ENCODE data around the gene SNRPB.
A peak's percentile ranks its signal among the peaks of the same experiment; 100 is the strongest.
"Not testable (repeated sequence)": the region's sequence is repeated elsewhere in the genome, so short reads cannot be mapped to it uniquely, and the experiment has no call there.

Gene SNRPB

DNA sequence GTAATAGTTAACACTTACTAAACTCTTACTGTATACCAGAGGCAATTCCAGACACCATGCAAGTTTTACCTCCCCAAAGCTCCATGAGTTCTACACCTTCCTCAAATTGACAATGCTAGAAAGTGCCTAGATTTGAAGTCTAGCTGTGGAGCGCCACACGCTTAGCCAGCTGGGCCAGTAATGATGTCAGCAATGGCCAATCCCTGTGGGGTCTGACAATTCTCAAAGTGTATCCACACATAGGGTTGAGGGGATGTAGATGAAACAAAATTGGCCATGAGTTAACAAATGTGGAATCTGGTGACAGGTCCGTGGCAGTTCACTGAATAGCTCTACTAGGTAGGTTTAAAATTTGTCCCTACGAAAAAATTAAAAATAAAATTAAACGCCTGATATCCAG lies 36.9 kb upstream of the SNRPB start:
- H3K4me1 ChIP-seq (ENCODE audit: control insufficient read depth in 1 of 2, insufficient read depth in 2 of 2, low read length in 2 of 2) = peaks cover 0 to 13% of the 10 kb centered on the region in 2 donors
- H3K9me3 ChIP-seq (ENCODE audit: control insufficient read depth in 1 of 2, low read length in 2 of 2) = no peaks in the 10 kb centered on the region
- no peaks in the 10 kb centered on the region for H3K36me3 ChIP-seq (ENCODE audit: control insufficient read depth in 1 of 2, insufficient read depth in 2 of 2, low read length in 2 of 2)
- H3K27ac ChIP-seq (ENCODE audit: low read length) = no peak overlapping the region
- peak overlapping the region; percentile 95 to 96 for H3K4me3 ChIP-seq (ENCODE audit: low read depth in 1 of 2, low read length in 2 of 2)
- H3K27me3 ChIP-seq (ENCODE audit: low read depth, low read length) = no peaks in the 10 kb centered on the region

- not testable (repeated sequence) for H3K9me3 ChIP-seq (ENCODE audit: control insufficient read depth in 1 of 2, low read length in 2 of 2); H3K27me3 ChIP-seq (ENCODE audit: low read depth, low read length); H3K36me3 ChIP-seq (ENCODE audit: control insufficient read depth in 1 of 2, insufficient read depth in 2 of 2, low read length in 2 of 2); H3K27ac ChIP-seq (ENCODE audit: low read length); H3K4me3 ChIP-seq (ENCODE audit: low read depth in 1 of 2, low read length in 2 of 2)
- H3K4me1 ChIP-seq (ENCODE audit: control insufficient read depth in 1 of 2, insufficient read depth in 2 of 2, low read length in 2 of 2) = peaks cover 0 to 13% of the 10 kb centered on the region in 2 donors
These were observed 35.8 kb upstream of the SNRPB start for GRCh38 chr20:2506426-2506825.

DNA sequence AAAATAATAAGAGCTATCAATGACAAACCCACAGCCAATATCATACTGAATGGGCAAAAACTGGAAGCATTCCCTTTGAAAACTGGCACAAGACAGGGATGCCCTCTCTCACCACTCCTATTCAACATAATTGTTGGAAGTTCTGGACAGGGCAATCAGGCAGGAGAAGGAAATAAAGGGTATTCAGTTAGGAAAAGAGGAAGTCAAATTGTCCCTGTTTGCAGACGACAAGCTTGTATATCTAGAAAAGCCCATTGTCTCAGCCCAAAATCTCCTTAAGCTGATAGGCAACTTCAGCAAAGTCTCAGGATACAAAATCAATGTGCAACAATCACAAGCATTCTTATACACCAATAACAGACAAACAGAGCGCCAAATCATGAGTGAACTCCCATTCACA lies 34.2 kb upstream of the SNRPB start:
- not testable (repeated sequence) for H3K27me3 ChIP-seq (ENCODE audit: low read depth, low read length); H3K9me3 ChIP-seq (ENCODE audit: control insufficient read depth in 1 of 2, low read length in 2 of 2); H3K4me3 ChIP-seq (ENCODE audit: low read depth in 1 of 2, low read length in 2 of 2); H3K27ac ChIP-seq (ENCODE audit: low read length); H3K36me3 ChIP-seq (ENCODE audit: control insufficient read depth in 1 of 2, insufficient read depth in 2 of 2, low read length in 2 of 2)
- peaks cover 0 to 13% of the 10 kb centered on the region in 2 donors for H3K4me1 ChIP-seq (ENCODE audit: control insufficient read depth in 1 of 2, insufficient read depth in 2 of 2, low read length in 2 of 2)

DNA sequence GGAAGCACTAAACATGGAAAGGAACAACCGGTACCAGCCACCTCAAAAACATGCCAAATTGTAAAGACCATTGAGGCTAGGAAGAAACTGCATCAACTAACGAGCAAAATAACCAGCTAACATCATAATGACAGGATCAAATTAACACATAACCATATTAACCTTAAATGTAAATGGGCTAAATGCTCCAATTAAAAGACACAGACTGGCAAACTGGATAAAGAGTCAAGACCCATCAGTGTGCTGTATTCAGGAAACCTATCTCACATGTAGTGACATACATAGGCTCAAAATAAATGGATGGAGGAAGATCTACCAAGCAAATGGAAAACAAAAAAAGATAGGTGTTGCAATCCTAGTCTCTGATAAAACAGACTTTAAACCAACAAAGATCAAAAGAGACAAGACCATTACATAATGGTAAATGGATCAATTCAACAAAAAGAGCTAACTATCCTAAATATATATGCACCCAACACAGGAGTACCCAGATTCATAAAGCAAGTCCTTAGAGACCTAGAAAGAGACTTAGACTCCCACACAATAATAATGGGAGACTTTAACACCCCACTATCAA lies 32.3 kb upstream of the SNRPB start:
- peaks cover 9 to 24% of the 10 kb centered on the region in 2 donors for H3K36me3 ChIP-seq (ENCODE audit: control insufficient read depth in 1 of 2, insufficient read depth in 2 of 2, low read length in 2 of 2)
- H3K9me3 ChIP-seq (ENCODE audit: control insufficient read depth in 1 of 2, low read length in 2 of 2); H3K4me1 ChIP-seq (ENCODE audit: control insufficient read depth in 1 of 2, insufficient read depth in 2 of 2, low read length in 2 of 2); H3K4me3 ChIP-seq (ENCODE audit: low read depth in 1 of 2, low read length in 2 of 2); H3K27me3 ChIP-seq (ENCODE audit: low read depth, low read length); H3K27ac ChIP-seq (ENCODE audit: low read length): not testable (repeated sequence)

DNA sequence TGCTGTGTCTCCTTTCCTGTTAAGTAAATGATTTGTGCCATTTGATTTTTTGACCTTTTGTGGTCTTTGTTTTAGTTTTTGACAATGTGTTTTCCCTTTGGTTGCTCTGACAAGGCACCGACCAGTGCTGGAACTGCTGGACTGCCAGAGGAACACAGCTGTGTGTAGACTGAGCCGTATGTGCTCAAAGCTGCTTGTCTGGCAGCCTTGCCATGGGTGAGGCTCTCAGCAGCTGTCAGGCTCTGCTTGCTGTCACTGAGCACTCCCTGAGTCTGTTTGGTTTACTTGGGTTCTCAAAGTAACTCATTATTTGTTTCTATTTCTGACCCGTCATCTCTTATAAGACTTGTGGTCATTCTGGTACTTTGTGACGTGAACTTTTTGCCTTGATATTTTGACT lies 15.1 kb upstream of the SNRPB start:
- Histone ChIP-seq H3K4me3 (ENCODE audit: low read depth in 1 of 2, low read length in 2 of 2) (no peak overlapping the region), H3K9me3 (ENCODE audit: control insufficient read depth in 1 of 2, low read length in 2 of 2) (no peaks in the 10 kb centered on the region), H3K4me1 (ENCODE audit: control insufficient read depth in 1 of 2, insufficient read depth in 2 of 2, low read length in 2 of 2) (no peaks in the 10 kb centered on the region), H3K27me3 (ENCODE audit: low read depth, low read length) (no peaks in the 10 kb centered on the region), H3K36me3 (ENCODE audit: control insufficient read depth in 1 of 2, insufficient read depth in 2 of 2, low read length in 2 of 2) (peaks cover 41 to 83% of the 10 kb centered on the region in 2 donors), H3K27ac (ENCODE audit: low read length) (no peak overlapping the region)

DNA sequence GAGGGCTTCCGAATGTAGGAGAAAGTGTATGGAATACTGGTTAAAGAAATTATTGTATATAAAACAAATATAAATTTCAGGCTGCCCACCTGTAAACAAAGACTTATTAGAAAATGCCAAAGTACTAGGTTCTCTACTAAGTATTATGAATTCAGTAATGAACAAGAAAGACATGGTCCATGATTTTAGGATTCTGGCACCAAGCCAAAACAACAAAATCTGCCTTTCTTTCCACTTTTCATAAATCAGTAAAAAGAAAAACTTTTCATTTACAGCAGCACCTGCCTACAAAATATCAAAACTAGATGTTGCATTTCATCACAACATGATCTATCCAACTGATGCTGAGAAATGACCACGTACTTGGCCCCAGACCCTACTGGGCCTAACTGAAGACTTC lies 14.5 kb upstream of the SNRPB start:
- no peaks in the 10 kb centered on the region for H3K27me3 ChIP-seq (ENCODE audit: low read depth, low read length)
- H3K36me3 ChIP-seq (ENCODE audit: control insufficient read depth in 1 of 2, insufficient read depth in 2 of 2, low read length in 2 of 2) = peaks cover 47 to 83% of the 10 kb centered on the region in 2 donors
- no peak overlapping the region for H3K27ac ChIP-seq (ENCODE audit: low read length)
- no peaks in the 10 kb centered on the region for H3K4me1 ChIP-seq (ENCODE audit: control insufficient read depth in 1 of 2, insufficient read depth in 2 of 2, low read length in 2 of 2)
- H3K4me3 ChIP-seq (ENCODE audit: low read depth in 1 of 2, low read length in 2 of 2) = no peak overlapping the region
- no peaks in the 10 kb centered on the region for H3K9me3 ChIP-seq (ENCODE audit: control insufficient read depth in 1 of 2, low read length in 2 of 2)

DNA sequence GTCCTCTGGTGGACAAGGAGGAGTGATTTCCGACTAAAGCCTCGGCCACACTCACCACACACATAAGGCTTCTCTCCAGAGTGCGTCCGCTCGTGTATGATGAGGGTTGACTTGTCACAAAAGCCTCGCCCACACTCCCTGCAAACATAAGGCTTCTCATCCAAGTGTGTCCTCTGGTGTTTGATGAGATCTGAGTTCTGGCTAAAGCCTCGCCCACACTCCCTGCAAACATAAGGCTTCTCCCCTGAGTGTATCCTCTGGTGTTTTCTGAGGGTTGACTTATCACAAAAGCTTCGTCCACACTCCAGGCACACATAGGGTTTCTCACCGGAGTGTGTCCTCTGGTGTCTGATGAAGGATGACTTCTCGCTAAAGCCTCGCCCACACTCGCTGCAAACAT lies 12.9 kb upstream of the SNRPB start:
- no peaks in the 10 kb centered on the region for H3K9me3 ChIP-seq (ENCODE audit: control insufficient read depth in 1 of 2, low read length in 2 of 2)
- H3K4me3 ChIP-seq (ENCODE audit: low read depth in 1 of 2, low read length in 2 of 2) = no peak overlapping the region
- no peaks in the 10 kb centered on the region for H3K27me3 ChIP-seq (ENCODE audit: low read depth, low read length)
- H3K4me1 ChIP-seq (ENCODE audit: control insufficient read depth in 1 of 2, insufficient read depth in 2 of 2, low read length in 2 of 2) = no peaks in the 10 kb centered on the region
- no peak overlapping the region for H3K27ac ChIP-seq (ENCODE audit: low read length)
- H3K36me3 ChIP-seq (ENCODE audit: control insufficient read depth in 1 of 2, insufficient read depth in 2 of 2, low read length in 2 of 2) = peaks cover 42 to 75% of the 10 kb centered on the region in 2 donors

GRCh38 chr20:2480381-2480780 lies 9.8 kb upstream of the SNRPB start:
- Histone ChIP-seq H3K9me3 (ENCODE audit: control insufficient read depth in 1 of 2, low read length in 2 of 2) (no peaks in the 10 kb centered on the region), H3K27me3 (ENCODE audit: low read depth, low read length) (no peaks in the 10 kb centered on the region), H3K27ac (ENCODE audit: low read length) (no peak overlapping the region), H3K36me3 (ENCODE audit: control insufficient read depth in 1 of 2, insufficient read depth in 2 of 2, low read length in 2 of 2) (peaks cover 38 to 45% of the 10 kb centered on the region in 2 donors), H3K4me3 (ENCODE audit: low read depth in 1 of 2, low read length in 2 of 2) (no peak overlapping the region), H3K4me1 (ENCODE audit: control insufficient read depth in 1 of 2, insufficient read depth in 2 of 2, low read length in 2 of 2) (no peaks in the 10 kb centered on the region)

GRCh38 chr20:2476742-2477615 lies 6.4 kb upstream of the SNRPB start:
- Histone ChIP-seq H3K36me3 (ENCODE audit: control insufficient read depth in 1 of 2, insufficient read depth in 2 of 2, low read length in 2 of 2) (peaks cover 10 to 15% of the 10 kb centered on the region in 2 donors), H3K4me1 (ENCODE audit: control insufficient read depth in 1 of 2, insufficient read depth in 2 of 2, low read length in 2 of 2) (no peaks in the 10 kb centered on the region), H3K27ac (ENCODE audit: low read length) (no peak overlapping the region), H3K27me3 (ENCODE audit: low read depth, low read length) (no peaks in the 10 kb centered on the region), H3K4me3 (ENCODE audit: low read depth in 1 of 2, low read length in 2 of 2) (no peak overlapping the region), H3K9me3 (ENCODE audit: control insufficient read depth in 1 of 2, low read length in 2 of 2) (no peaks in the 10 kb centered on the region)

DNA sequence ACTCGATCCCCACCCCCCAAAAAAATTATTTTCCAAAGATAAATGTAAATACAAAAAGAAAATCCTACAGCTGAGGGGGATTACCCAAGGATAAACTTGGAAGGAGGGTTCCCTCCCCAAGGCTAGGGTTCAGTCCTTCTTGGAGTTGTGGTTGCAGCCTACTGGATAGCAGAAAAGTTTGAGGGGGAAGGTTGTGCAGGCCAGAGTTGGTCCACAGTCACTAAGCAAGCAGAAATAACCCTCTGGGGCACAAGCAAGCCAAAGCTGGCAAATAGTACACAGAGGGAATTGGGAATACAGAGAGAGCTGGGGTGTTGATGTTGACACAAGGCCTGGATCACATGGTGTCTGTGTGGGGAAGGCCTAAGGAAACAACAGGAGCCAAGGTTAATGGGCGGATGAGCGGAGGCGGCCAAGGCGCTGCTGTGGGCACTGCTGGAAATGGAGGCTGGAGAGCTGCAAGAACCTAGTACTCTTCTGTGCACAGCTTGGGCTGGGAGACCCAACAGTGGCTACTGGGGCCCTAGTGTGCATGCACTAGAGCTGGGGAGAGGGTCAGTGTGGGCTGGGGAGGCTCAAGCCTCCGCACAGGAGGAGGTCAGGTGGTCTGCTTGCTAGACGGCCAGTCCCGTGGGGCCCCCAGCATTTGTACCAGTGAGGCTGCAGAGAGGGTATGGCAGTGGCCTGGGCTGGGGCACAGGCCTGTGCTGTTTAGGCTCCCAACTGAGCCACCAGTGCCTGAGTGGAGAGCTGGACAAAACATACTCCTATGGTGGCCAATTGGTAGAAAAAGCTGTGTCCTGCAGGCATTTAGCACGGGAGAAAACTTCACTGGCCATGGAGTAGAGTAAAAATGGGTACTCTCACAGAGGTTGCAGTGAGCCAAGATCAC lies 5.5 kb upstream of the SNRPB start:
- Histone ChIP-seq H3K27ac (ENCODE audit: low read length) (no peak overlapping the region), H3K9me3 (ENCODE audit: control insufficient read depth in 1 of 2, low read length in 2 of 2) (no peaks in the 10 kb centered on the region), H3K4me1 (ENCODE audit: control insufficient read depth in 1 of 2, insufficient read depth in 2 of 2, low read length in 2 of 2) (no peaks in the 10 kb centered on the region), H3K36me3 (ENCODE audit: control insufficient read depth in 1 of 2, insufficient read depth in 2 of 2, low read length in 2 of 2) (peaks cover 9 to 10% of the 10 kb centered on the region in 2 donors), H3K27me3 (ENCODE audit: low read depth, low read length) (no peaks in the 10 kb centered on the region), H3K4me3 (ENCODE audit: low read depth in 1 of 2, low read length in 2 of 2) (no peak overlapping the region)

- Histone ChIP-seq H3K9me3 (ENCODE audit: control insufficient read depth in 1 of 2, low read length in 2 of 2) (no peaks in the 10 kb centered on the region), H3K27me3 (ENCODE audit: low read depth, low read length) (no peaks in the 10 kb centered on the region), H3K4me1 (ENCODE audit: control insufficient read depth in 1 of 2, insufficient read depth in 2 of 2, low read length in 2 of 2) (peaks cover 0 to 11% of the 10 kb centered on the region in 2 donors), H3K4me3 (ENCODE audit: low read depth in 1 of 2, low read length in 2 of 2) (no peak overlapping the region), H3K36me3 (ENCODE audit: control insufficient read depth in 1 of 2, insufficient read depth in 2 of 2, low read length in 2 of 2) (no peaks in the 10 kb centered on the region), H3K27ac (ENCODE audit: low read length) (no peak overlapping the region)
These were observed 2.9 kb upstream of the SNRPB start for GRCh38 chr20:2473516-2473915.

Data from muscle layer of duodenum (tissue), 2 donors.